Stimulated activated CD4-positive, alpha-beta T cell treated with anti-CD3 and anti-CD28 coated beads, Interleukin-12 subunit alpha, Interleukin-12 subunit beta, amount 100 ng/mL, for 48 hours (primary cell): Measurements from ENCODE around the gene ZNF555.

Experiments used
- DNase-seq, 3 donors: peaks; one replicate each; pipeline ENCODE4 v3.0.0-alpha.2; 2020; ENCODE audit warnings: low read depth in 2 of 3, low spot score in 1 of 3

Gene ZNF555

GRCh38 chr19:2822846-2823245 is 18.4 kb upstream of the ZNF555 start:
- DNase-seq, result no peak

- no peak for DNase-seq
Measured at GRCh38 chr19:2823646-2824045, 17.6 kb upstream of the ZNF555 start.

- no peak for DNase-seq
Measured at GRCh38 chr19:2824129-2824528, 17.1 kb upstream of the ZNF555 start.

GRCh38 chr19:2827022-2827421 is 14.3 kb upstream of the ZNF555 start:
- no peak for DNase-seq

- DNase-seq, result no peak
Measured at GRCh38 chr19:2827840-2828489, 13.3 kb upstream of the ZNF555 start.

GRCh38 chr19:2834294-2834871 is 6.9 kb upstream of the ZNF555 start:
- no peak for DNase-seq

GRCh38 chr19:2837430-2837829 is 3.8 kb upstream of the ZNF555 start:
- no peak for DNase-seq

- no peak for DNase-seq
Measured at GRCh38 chr19:2841855-2842574, 740 bp downstream of the ZNF555 start.

GRCh38 chr19:2845107-2845506 is 3.8 kb downstream of the ZNF555 start:
- no peak for DNase-seq

GRCh38 chr19:2846180-2846894 is 5.1 kb downstream of the ZNF555 start:
- no peak for DNase-seq

GRCh38 chr19:2847507-2847906 is 6.2 kb downstream of the ZNF555 start:
- DNase-seq, result no peak

- DNase-seq, result no peak
Measured at GRCh38 chr19:2848616-2849015, 7.3 kb downstream of the ZNF555 start.

- no peak for DNase-seq
Measured at GRCh38 chr19:2850256-2850925, 9.1 kb downstream of the ZNF555 start.

- no peak for DNase-seq
Measured at GRCh38 chr19:2852598-2852997, 11.3 kb downstream of the ZNF555 start.

GRCh38 chr19:2853015-2853606 is 11.8 kb downstream of the ZNF555 start:
- DNase-seq, result no peak

- no peak for DNase-seq
Measured at GRCh38 chr19:2854849-2855248, 13.6 kb downstream of the ZNF555 start.

- DNase-seq, result no peak
Measured at GRCh38 chr19:2856457-2857050, 15.3 kb downstream of the ZNF555 start.

- DNase-seq, result no peak
Measured at GRCh38 chr19:2858864-2859263, 17.6 kb downstream of the ZNF555 start.

- DNase-seq, result no peak
Measured at GRCh38 chr19:2863816-2864215, 22.5 kb downstream of the ZNF555 start.

- DNase-seq, result no peak
Measured at GRCh38 chr19:2865334-2866100, 24.2 kb downstream of the ZNF555 start.
